ENCODE data around the gene LRRN2. TPM values are rescaled to one million over a fixed set of nuclear protein-coding genes. Genes with fewer than 3 reads are reported as not detected.

The LRRN2 gene
- total and polyA plus RNA-seq, 2 of the 8 experiments (the other 6 are each of a cell fraction or from before 2014, with no cell fraction given): 1.8 to 2.3 TPM

- TF ChIP-seq JUND (IDR thresholded peaks at IDR 0.05; ENCODE audit: low read length) (no peak), E2F6 (IDR thresholded peaks at IDR 0.05) (no peak), ATF3 (IDR thresholded peaks at IDR 0.05; ENCODE audit: insufficient read depth, low read depth, low read length) (no peak), BCL11A (IDR thresholded peaks at IDR 0.05; ENCODE audit: low read depth in 2 of 2, low read length in 2 of 2) (no peak)
Observed at GRCh38 chr1:204616641-204617040, 68.9 kb downstream of the LRRN2 start (continued).
